Measurements from ENCODE around the gene KRTAP4-6. TPM values are rescaled to one million over a fixed set of nuclear protein-coding genes. Genes with fewer than 3 reads are reported as not detected.
A peak's percentile ranks its signal among the peaks of the same experiment; 100 is the strongest.
"Not testable (repeated sequence)": the region's sequence is repeated elsewhere in the genome, so short reads cannot be mapped to it uniquely, and the experiment has no call there.

KRTAP4-6 gene
- total and polyA plus RNA-seq, 2 of the 4 experiments (the other 2 are of a cell fraction) = not detected

DNA sequence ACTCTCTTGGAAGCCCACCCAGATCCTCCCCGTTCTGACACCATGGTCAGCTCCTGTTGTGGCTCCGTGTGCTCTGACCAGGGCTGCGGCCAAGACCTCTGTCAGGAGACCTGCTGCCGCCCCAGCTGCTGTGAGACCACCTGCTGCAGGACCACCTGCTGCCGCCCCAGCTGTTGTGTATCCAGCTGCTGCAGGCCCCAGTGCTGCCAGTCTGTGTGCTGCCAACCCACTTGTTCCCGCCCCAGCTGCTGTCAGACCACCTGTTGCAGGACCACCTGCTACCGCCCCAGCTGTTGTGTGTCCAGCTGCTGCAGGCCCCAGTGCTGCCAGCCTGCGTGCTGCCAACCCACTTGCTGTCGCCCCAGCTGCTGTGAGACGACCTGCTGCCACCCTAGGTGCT lies 35.0 kb downstream of the KRTAP4-6 start, which contains the start of gene KRTAP4-9:
Gene KRTAP4-9, plus strand, starts transcription at position 43 of the 400 bp plus-strand sequence. Its CDS starts 0 bp downstream, at position 43.
- intact Hi-C loops (cut with micrococcal nuclease); H3K4me3 ChIP-seq (ENCODE audit: insufficient read depth, low read depth, low read length); H3K4me1 ChIP-seq (ENCODE audit: control insufficient read depth, insufficient read depth, low read length); H3K23ac ChIP-seq (ENCODE audit: low read depth, low read length); H3K36me3 ChIP-seq (ENCODE audit: control insufficient read depth, insufficient read depth, low read length); H3K9me3 ChIP-seq (ENCODE audit: control insufficient read depth, insufficient read depth, low read length); H3K9me1 ChIP-seq (ENCODE audit: insufficient read depth, low read length); in situ Hi-C loops (cut with MboI; ENCODE audit: low sequenced_read_pairs); H4K20me1 ChIP-seq (ENCODE audit: insufficient read depth, low read length); H2AK9ac ChIP-seq (replicated peaks; ENCODE audit: low read depth, low read length, poor library complexity); H3K79me1 ChIP-seq (ENCODE audit: low read depth in 1 of 2, low read length in 2 of 2); H3K27me3 ChIP-seq (ENCODE audit: control insufficient read depth, insufficient read depth, low read length); H3K4me2 ChIP-seq (ENCODE audit: low read depth, low read length); CTCF ChIA-PET; POLR2A ChIA-PET (ENCODE audit: unreplicated experiment); H3K9ac ChIP-seq (ENCODE audit: low read depth, low read length); DNase-seq; dilution Hi-C loops (cut with HindIII; ENCODE audit: low sequenced_read_pairs, unreplicated experiment); BruUV-seq (replicated peaks); H2AFZ ChIP-seq (replicated peaks; ENCODE audit: low read length, poor library complexity); ATAC-seq (ENCODE audit: low read depth): not testable (repeated sequence)
- Histone ChIP-seq H2BK20ac (ENCODE audit: low read depth, low read length) (peak within 1 kb of the TSS; percentile 98), H3K56ac (ENCODE audit: extremely low read depth, insufficient read depth, low read length) (peak within 1 kb of the TSS; percentile 41), H3K18ac (ENCODE audit: low read depth, low read length) (peak within 1 kb of the TSS; percentile 89; the same call in 1 of the 2 replicates), H3K4ac (ENCODE audit: low read depth, low read length) (peak within 1 kb of the TSS; percentile 89), H2BK5ac (ENCODE audit: low read depth, low read length, poor library complexity, severe bottlenecking) (peak within 1 kb of the TSS; percentile 98), H3K27ac (ENCODE audit: insufficient read depth, low read length) (peak within 1 kb of the TSS; percentile 51; the same call in 1 of the 2 replicates), H2AK5ac (ENCODE audit: low read depth, low read length) (peak within 1 kb of the TSS; percentile 95), H4K8ac (ENCODE audit: low read depth in 2 of 2, low read length in 2 of 2) (peak within 1 kb of the TSS; percentile 85 to 95), H2BK15ac (ENCODE audit: low read depth, low read length) (peak within 1 kb of the TSS; percentile 92; the same call in 2 of the 3 replicates), H4K91ac (ENCODE audit: insufficient read depth, low read depth, low read length) (peak within 1 kb of the TSS; percentile 94), H2BK120ac (ENCODE audit: low read depth, low read length) (peak within 1 kb of the TSS; percentile 97), H4K5ac (ENCODE audit: low read depth, low read length) (peak within 1 kb of the TSS; percentile 23; the same call in 1 of the 2 replicates), H3K14ac (replicated peaks; ENCODE audit: low read depth, low read length) (peak within 1 kb of the TSS; percentile 85)
- WGBS, 2 experiments (ENCODE audit: extremely low coverage in 2 of 2, insufficient read length in 1 of 2) = 88% methylated on average over 6 of the region's 10 CpGs; no CpG with 5 or more reads in 1 of the 2 experiments
